Renal cortical epithelial cell (primary cell): Measurements from ENCODE around the gene TMUB2. TPM values are rescaled to one million over a fixed set of nuclear protein-coding genes. Genes with fewer than 3 reads are reported as not detected.
"Not testable (repeated sequence)": the region's sequence is repeated elsewhere in the genome, so short reads cannot be mapped to it uniquely, and the experiment has no call there.

Experiments
- DNase-seq: peaks from one replicate; pipeline ENCODE4 v3.0.0-alpha.2; 2011; ENCODE audit warnings: low read depth
- total RNA-seq: library from RNA; depleted of rRNA; stranded (reverse); fragments of >200 nt; gene quantifications from 2 replicates; pipeline ENCODE4 v1.2.3, GENCODE V29; 2014

TMUB2 gene
- total RNA-seq, 1 donor from 2014 or later, result 38.5 TPM

GRCh38 chr17:44219108-44219615 is 32.4 kb downstream of the TMUB2 start:
- no peak for DNase-seq

- DNase-seq, result no peak
Measured at GRCh38 chr17:44219616-44220212, 32.9 kb downstream of the TMUB2 start, which contains the start of gene UBTF. UBTF (minus strand) TSS chr17:44219675; CDS start chr17:44218229, 1,446 bp downstream.

GRCh38 chr17:44220213-44221083 is 33.7 kb downstream of the TMUB2 start:
- no peak for DNase-seq

GRCh38 chr17:44221084-44221861 is 34.5 kb downstream of the TMUB2 start:
- peak; percentile 58 for DNase-seq

GRCh38 chr17:44221862-44222111 is 35.0 kb downstream of the TMUB2 start:
- no peak for DNase-seq

GRCh38 chr17:44222112-44222869 is 35.5 kb downstream of the TMUB2 start:
- peak; percentile 53 for DNase-seq

- peak; percentile 77 for DNase-seq
Measured at GRCh38 chr17:44223541-44224071, 36.8 kb downstream of the TMUB2 start.

- no peak for DNase-seq
Measured at GRCh38 chr17:44229090-44229489, 42.3 kb downstream of the TMUB2 start.

- no peak for DNase-seq
Measured at GRCh38 chr17:44230140-44230539, 43.4 kb downstream of the TMUB2 start.

- DNase-seq, result no peak
Measured at GRCh38 chr17:44232061-44232460, 45.3 kb downstream of the TMUB2 start.

- DNase-seq, result no peak
Measured at GRCh38 chr17:44233582-44233981, 46.8 kb downstream of the TMUB2 start.

- peak; percentile 96 for DNase-seq
Measured at GRCh38 chr17:44235583-44235936, 48.8 kb downstream of the TMUB2 start.

- no peak for DNase-seq
Measured at GRCh38 chr17:44236444-44236991, 49.7 kb downstream of the TMUB2 start.

GRCh38 chr17:44237886-44238285 is 51.1 kb downstream of the TMUB2 start:
- not testable (repeated sequence) for DNase-seq

GRCh38 chr17:44241106-44241624 is 54.4 kb downstream of the TMUB2 start:
- no peak for DNase-seq

Other genes with a start within 250 kb of the TMUB2 start
- gene PPY, start 244.5 kb upstream of the TMUB2 start, total RNA-seq, result not detected in 2 replicates
- gene PYY, start 233.0 kb upstream of the TMUB2 start, total RNA-seq, result not detected in 2 replicates
- gene NAGS, start 182.3 kb upstream of the TMUB2 start, total RNA-seq, result 1.2 and 6.1 TPM in 2 replicates
- gene TMEM101, start 172.0 kb upstream of the TMUB2 start, total RNA-seq, result 43.8 and 71.2 TPM in 2 replicates
- gene LSM12, start 120.3 kb upstream of the TMUB2 start, total RNA-seq, result 30.3 and 42.2 TPM in 2 replicates
- 15.8 and 54.2 TPM in 2 replicates for gene G6PC3, start 116.2 kb upstream of the TMUB2 start, total RNA-seq
- gene HDAC5, start 63.3 kb upstream of the TMUB2 start, total RNA-seq, result 10.9 and 22.7 TPM in 2 replicates
- gene HROB, start 45.0 kb upstream of the TMUB2 start, total RNA-seq, result 0.70 and 1.2 TPM in 2 replicates
- gene ASB16, start 16.3 kb upstream of the TMUB2 start, total RNA-seq, result not detected in 2 replicates
- 45.8 and 61.1 TPM in 2 replicates for gene ATXN7L3, start 12.9 kb downstream of the TMUB2 start, total RNA-seq
- gene UBTF, start 32.7 kb downstream of the TMUB2 start, total RNA-seq, result 27.8 and 57.8 TPM in 2 replicates
- gene SLC4A1, start 81.2 kb downstream of the TMUB2 start, total RNA-seq, result not detected in 2 replicates
- 2.9 and 3.8 TPM in 2 replicates for gene RUNDC3A, start 121.6 kb downstream of the TMUB2 start, total RNA-seq
- 78.7 and 84.9 TPM in 2 replicates for gene SLC25A39, start 137.9 kb downstream of the TMUB2 start, total RNA-seq
- 213 and 601 TPM in 2 replicates for gene GRN, start 158.3 kb downstream of the TMUB2 start, total RNA-seq
- gene FAM171A2, start 176.9 kb downstream of the TMUB2 start, total RNA-seq, result 2.7 and 2.8 TPM in 2 replicates
- 0.60 TPM in 1 of 2 replicates, not detected in the other for gene ITGA2B, start 202.7 kb downstream of the TMUB2 start, total RNA-seq